ENCODE results near the gene C1orf74. TPM values are rescaled to one million over a fixed set of nuclear protein-coding genes. Genes with fewer than 3 reads are reported as not detected.
A peak's percentile ranks its signal among the peaks of the same experiment; 100 is the strongest.

Gene C1orf74
- total RNA-seq, 1 donor from 2014 or later: 0.11 TPM

- no peak for TF ChIP-seq CTCF (IDR thresholded peaks at IDR 0.05)
- no peaks in the 10 kb centered on the region for H3K36me3 ChIP-seq
- intact Hi-C loops (cut with DNase I): no loop called here
- no peaks in the 10 kb centered on the region for H3K9me3 ChIP-seq
- H3K4me1 ChIP-seq: peaks cover 0 to 4% of the 10 kb centered on the region in 2 donors
- no peak overlapping the region for H3K4me3 ChIP-seq
- H3K27ac ChIP-seq: no peak overlapping the region
- no peaks in the 10 kb centered on the region for H3K27me3 ChIP-seq
- DNase-seq (ENCODE audit: low spot score in 2 of 2): peak in 1 of 2 donors; percentile 24
These were observed 25.3 kb upstream of the C1orf74 start for GRCh38 chr1:209809611-209810010.

GRCh38 chr1:209808059-209808581 lies 23.8 kb upstream of the C1orf74 start:
- H3K27ac ChIP-seq: no peak overlapping the region
- H3K27me3 ChIP-seq: no peaks in the 10 kb centered on the region
- DNase-seq (ENCODE audit: low spot score in 2 of 2): peak in 1 of 2 donors; percentile 64
- no peak overlapping the region for H3K4me3 ChIP-seq
- intact Hi-C loops (cut with DNase I): no loop called here
- peaks cover 0 to 4% of the 10 kb centered on the region in 2 donors for H3K4me1 ChIP-seq
- no peaks in the 10 kb centered on the region for H3K9me3 ChIP-seq
- no peak for TF ChIP-seq CTCF (IDR thresholded peaks at IDR 0.05)
- no peaks in the 10 kb centered on the region for H3K36me3 ChIP-seq

- Histone ChIP-seq H3K4me1 (peaks cover 0 to 6% of the 10 kb centered on the region in 2 donors), H3K36me3 (no peaks in the 10 kb centered on the region), H3K27ac (no peak overlapping the region), H3K27me3 (no peaks in the 10 kb centered on the region), H3K4me3 (no peak overlapping the region), H3K9me3 (no peaks in the 10 kb centered on the region)
- TF ChIP-seq CTCF (IDR thresholded peaks at IDR 0.05): no peak
- DNase-seq (ENCODE audit: low spot score in 2 of 2): peak in 1 of 2 donors; percentile 2
- intact Hi-C loops (cut with DNase I): no loop called here
These were observed 23.1 kb upstream of the C1orf74 start for GRCh38 chr1:209807509-209807908.

GRCh38 chr1:209805875-209806760 lies 21.8 kb upstream of the C1orf74 start, which contains the start of gene IRF6:
Gene IRF6 (minus strand): TSS chr1:209806142. CDS start chr1:209801413, 4,729 bp downstream.
- Histone ChIP-seq H3K27me3 (no peaks in the 10 kb centered on the region), H3K36me3 (no peaks in the 10 kb centered on the region), H3K4me3 (peak within 1 kb of the TSS; percentile 51 to 65), H3K4me1 (peaks cover 0 to 12% of the 10 kb centered on the region in 2 donors), H3K9me3 (no peaks in the 10 kb centered on the region), H3K27ac (no peak within 1 kb of the TSS)
- TF ChIP-seq CTCF (IDR thresholded peaks at IDR 0.05): no peak
- intact Hi-C loops (cut with DNase I): no loop called here
- DNase-seq (ENCODE audit: low spot score in 2 of 2): peak in 1 of 2 donors; percentile 84

GRCh38 chr1:209805341-209805781 lies 21.0 kb upstream of the C1orf74 start:
- intact Hi-C loops (cut with DNase I): no loop called here
- Histone ChIP-seq H3K4me3 (peak overlapping the region; percentile 51 to 65), H3K36me3 (no peaks in the 10 kb centered on the region), H3K9me3 (no peaks in the 10 kb centered on the region), H3K27me3 (no peaks in the 10 kb centered on the region), H3K4me1 (peaks cover 0 to 16% of the 10 kb centered on the region in 2 donors), H3K27ac (no peak overlapping the region)
- TF ChIP-seq CTCF (IDR thresholded peaks at IDR 0.05): no peak
- no peak for DNase-seq (ENCODE audit: low spot score in 2 of 2)
